ENCODE data around the gene DLEC1.
"Not testable (repeated sequence)": the region's sequence is repeated elsewhere in the genome, so short reads cannot be mapped to it uniquely, and the experiment has no call there.

DLEC1 gene

DNA sequence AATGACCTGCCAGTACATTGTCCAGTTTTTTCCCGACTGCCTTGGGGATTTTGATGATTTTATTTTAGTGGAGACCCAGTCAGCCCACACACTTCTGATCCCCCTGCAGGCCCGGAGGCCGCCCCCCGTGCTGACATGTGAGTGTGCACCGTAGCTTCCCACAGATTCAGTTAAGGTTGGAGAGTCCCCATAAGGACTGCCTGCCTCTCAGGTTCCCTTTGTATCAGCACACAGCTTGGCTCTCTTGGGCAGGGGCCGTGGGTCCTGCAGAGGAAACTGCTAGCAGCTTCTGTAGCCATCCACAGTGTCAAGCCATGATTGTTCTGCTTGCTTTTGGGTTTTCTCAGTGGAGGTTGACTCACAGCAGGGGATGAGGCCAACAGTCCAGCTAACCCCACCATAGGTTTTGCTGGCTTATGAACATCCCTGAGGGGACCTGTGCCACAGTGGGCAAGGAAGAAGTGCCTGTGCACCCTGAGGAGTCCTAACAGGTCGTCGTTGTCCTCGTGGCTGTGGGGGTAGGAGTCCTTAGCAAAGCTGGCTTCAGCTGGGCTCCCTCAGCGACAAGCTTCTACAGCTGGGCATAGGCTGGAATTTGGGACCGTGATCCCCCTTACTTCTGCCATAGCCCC lies 46.4 kb downstream of the DLEC1 start:
- no peak for DNase-seq

GRCh38 chr3:38085943-38086324 lies 46.9 kb downstream of the DLEC1 start:
- DNase-seq: no peak

GRCh38 chr3:38086496-38086895 lies 47.5 kb downstream of the DLEC1 start:
- no peak for DNase-seq

DNA sequence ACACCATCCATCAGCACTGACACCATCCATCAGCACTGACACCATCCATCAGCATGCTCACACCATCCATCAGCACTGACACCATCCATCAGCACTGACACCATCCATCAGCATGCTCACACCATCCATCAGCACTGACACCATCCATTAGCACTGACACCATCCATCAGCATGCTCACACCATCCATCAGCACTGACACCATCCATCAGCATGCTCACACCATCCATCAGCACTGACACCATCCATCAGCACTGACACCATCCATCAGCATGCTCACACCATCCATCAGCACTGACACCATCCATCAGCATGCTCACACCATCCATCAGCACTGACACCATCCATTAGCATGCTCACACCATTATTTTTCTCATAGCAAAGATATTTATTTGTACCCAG lies 48.3 kb downstream of the DLEC1 start:
- not testable (repeated sequence) for DNase-seq

DNA sequence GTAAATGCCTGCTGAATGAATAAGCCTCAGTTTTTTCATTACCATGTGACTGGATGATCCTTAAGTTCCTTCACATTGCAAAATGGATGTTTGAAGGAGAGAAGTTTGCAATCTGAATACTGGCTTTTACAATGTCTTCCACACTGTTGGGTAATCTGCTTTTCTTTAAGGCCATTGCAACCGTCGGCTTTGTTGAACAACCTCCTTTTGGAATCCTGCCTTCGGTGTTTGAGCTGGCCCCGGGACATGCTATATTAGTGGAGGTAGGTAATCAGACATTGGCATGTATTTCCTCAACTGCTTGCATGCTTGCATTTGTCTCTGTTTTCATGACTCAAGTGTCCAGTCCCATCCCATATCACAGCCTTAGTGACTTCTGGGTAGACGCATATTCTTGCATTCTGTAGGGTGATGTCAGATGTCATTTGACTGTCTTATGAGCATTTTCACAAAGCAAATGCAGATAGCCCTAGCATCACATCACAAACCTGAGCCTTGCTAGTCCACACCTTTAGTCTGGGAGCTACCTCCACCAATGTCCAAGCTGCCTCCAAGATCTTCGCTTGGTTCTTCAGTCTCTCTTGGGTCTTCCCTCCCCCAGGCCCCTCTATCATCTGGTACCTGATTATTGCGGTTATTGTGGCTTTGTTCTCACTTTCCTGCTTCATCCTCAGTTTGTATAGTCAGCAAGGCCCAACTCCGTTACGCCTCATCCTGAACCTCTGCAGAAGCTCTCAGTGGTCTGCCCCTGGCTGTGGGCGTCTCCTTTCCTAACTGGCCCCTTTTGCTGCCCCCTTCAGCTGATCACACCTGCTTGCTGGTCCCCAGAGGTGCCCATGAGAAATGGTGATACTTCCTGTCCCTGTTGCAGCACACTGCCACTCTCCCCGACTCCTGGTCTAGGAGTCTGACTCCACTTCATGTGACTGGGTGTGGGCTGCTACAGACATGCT lies 49.4 kb downstream of the DLEC1 start:
- DNase-seq: no peak

- DNase-seq: no peak
Observed at GRCh38 chr3:38089163-38089562, 50.2 kb downstream of the DLEC1 start.

DNA sequence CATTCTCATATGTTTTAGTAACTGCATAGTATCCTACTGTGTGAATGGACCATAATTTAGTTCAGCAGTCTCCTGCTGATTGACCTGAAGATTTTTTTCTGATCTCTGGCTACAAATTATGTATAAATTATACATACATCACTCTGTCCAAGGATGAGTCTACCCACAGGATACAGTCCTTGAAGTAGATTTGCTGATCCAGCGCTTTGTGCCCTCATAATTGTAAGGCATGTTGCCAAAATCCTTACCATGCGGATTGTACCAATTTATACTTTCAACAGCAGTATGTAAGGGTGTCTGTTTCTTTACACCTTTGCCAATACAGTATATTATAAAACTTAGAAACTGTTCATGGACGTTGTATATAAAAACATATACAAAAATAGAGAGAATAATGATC lies 51.4 kb downstream of the DLEC1 start:
- DNase-seq: no peak

DNA sequence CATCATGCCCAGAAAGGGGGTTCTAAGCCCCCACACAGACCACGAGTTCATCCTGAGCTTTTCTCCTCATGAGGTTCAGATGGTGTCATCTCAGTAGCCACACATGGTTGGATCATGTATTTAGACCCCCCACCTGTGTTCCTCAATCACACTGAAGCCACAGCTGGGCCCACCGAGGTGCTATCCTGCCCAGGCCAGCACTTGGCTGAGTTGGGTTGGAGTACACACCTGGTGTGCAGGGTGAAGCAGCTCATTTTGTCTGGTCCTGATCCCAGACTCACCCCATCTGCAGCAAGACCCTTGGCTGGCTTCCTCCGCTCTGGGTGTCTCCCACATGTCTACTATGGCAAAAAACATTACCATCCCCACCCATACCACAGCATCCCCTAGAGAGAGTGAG lies 56.0 kb downstream of the DLEC1 start:
- no peak for DNase-seq

- no peak for DNase-seq
Observed at GRCh38 chr3:38095669-38096483, 56.9 kb downstream of the DLEC1 start.

- DNase-seq: no peak
Observed at GRCh38 chr3:38097446-38098375, 58.7 kb downstream of the DLEC1 start.

DNA sequence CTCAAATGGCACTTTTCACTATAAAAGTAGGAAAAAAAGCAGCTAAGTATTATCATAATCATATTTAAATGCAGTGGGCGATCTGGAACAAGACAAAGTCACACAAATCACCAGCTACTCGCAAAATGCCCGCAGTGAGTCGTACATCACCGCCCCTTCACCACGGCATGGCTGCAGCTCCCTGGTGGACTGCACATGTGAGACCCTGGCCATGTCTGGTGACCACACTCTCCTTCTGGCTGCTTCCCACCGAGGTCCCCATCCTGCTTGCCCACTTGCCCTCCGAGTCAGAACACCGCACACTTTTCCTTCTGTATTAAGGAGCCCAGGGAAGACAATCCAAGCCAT lies 59.3 kb downstream of the DLEC1 start:
- no peak for DNase-seq

- no peak for DNase-seq
Observed at GRCh38 chr3:38099518-38099917, 60.5 kb downstream of the DLEC1 start.

DNA sequence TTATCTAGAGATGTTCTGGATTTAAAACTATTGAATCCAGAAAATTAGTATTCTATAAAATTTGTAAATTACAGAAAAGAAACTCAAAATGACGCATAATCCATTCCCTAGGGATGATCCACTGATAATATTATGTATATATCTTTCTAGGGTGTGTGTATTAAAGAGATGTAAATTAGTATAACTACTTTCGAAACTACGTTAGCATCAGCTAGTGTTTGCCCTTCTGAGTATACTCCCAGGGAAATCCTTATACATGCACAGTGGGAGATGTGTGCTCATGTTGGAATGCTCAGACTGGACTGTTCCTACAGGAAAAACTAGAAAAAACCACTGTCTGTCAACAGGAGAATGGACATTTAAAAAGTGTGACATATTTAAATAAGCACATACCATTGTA lies 61.5 kb downstream of the DLEC1 start:
- no peak for DNase-seq

DNA sequence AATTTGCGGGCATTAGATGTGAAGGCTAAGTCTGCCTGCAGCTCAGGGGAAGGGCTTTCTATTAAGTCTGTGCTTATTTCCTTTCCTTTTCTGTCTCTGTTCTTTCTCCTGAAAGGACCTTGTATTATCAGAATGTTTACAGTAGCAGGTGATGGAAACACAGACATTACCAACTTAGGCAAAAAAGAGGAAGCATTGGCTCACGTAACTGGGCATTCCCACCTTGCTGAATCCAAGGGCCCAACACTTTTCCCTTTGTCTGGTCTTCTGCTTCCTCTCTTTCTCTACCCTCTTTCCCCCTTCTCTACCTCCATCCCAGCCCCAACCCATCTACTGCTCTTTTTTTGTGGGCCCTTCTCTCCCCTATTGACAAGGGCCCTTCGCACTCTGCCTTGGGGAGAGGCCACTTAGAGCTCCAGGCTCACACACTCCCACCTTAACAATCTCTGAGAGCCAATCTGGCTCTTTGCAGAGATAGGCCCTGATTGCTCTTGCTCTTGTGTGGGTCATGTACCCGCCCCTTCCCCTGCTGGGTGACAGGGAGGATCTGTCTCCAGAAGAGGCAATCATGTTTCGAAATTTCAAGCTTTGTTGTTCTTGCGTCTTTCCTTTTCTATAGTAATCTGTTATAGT lies 62.9 kb downstream of the DLEC1 start:
- peak; percentile 48 for DNase-seq

DNA sequence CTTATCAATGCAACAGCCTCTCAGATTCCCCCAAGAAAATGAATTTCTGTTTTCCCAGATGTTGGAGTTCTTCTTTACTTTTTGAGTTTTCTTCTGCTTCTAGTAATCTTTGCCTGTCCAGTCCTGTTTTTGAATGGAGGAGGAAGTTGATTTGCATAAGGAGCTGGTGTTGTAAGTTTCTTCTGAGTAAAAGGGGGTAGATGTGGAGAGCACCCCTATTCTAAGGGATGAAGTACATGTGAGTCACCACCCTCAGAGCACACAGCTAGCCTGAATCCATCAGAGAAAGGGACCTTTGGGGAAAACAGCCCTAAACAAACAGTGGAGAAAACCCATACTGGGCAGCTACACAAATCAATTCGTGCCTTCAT lies 63.4 kb downstream of the DLEC1 start:
- DNase-seq: peak; percentile 77

GRCh38 chr3:38105525-38105924 lies 66.5 kb downstream of the DLEC1 start:
- DNase-seq: no peak

- DNase-seq: no peak
Observed at GRCh38 chr3:38107911-38108648, 69.1 kb downstream of the DLEC1 start.

GRCh38 chr3:38108649-38109579 lies 69.9 kb downstream of the DLEC1 start:
- peak; percentile 40 for DNase-seq

- DNase-seq: no peak
Observed at GRCh38 chr3:38109580-38110313, 70.7 kb downstream of the DLEC1 start.
